ENCODE data around the gene GAL3ST2.

- TF ChIP-seq EZH2 (optimal IDR thresholded peaks at IDR 0.05; ENCODE audit: low read depth, low read length) (no peak), EZH2phosphoT487 (IDR thresholded peaks at IDR 0.05; ENCODE audit: low read length) (no peak), CTCF (IDR thresholded peaks at IDR 0.05; ENCODE audit: low read length) (no peak)
These were observed 5.7 kb upstream of the GAL3ST2 start for GRCh38 chr2:241770936-241771285.
